HepG2 (cell line): Measurements from ENCODE around the gene TTC31. TPM values are rescaled to one million over a fixed set of nuclear protein-coding genes. Genes with fewer than 3 reads are reported as not detected.

Source experiments
- AKAP8 ChIP-seq: sonication (generic); formaldehyde crosslinking; IDR thresholded peaks from 2 replicates; pipeline ENCODE4 v1.5.1; 2020; ENCODE audit warnings: mild to moderate bottlenecking, missing genetic modification reagents
- CCAR2 ChIP-seq: fragments of 200-400 bp; formaldehyde crosslinking; optimal IDR thresholded peaks from 2 replicates; pipeline ENCODE3; 2018; ENCODE audit warnings: low read depth, mild to moderate bottlenecking, low read length, moderate library complexity
- ELF1 ChIP-seq: sonication (generic); formaldehyde crosslinking; IDR thresholded peaks from 2 replicates; pipeline ENCODE4 v1.4.0; 2020; ENCODE audit warnings: missing genetic modification reagents
- FOSL1 ChIP-seq: sonication (generic); formaldehyde crosslinking; IDR thresholded peaks from 2 replicates; pipeline ENCODE4 v1.9.0; 2021; ENCODE audit warnings: missing genetic modification reagents, borderline replicate concordance
- HOXD1 ChIP-seq: sonication (generic); formaldehyde crosslinking; IDR thresholded peaks from 2 replicates; pipeline ENCODE4 v1.5.0; 2020; ENCODE audit warnings: missing genetic modification reagents
- JUN ChIP-seq: sonication (generic); formaldehyde crosslinking; IDR thresholded peaks from 2 replicates; pipeline ENCODE4 v1.4.0; 2020; ENCODE audit warnings: mild to moderate bottlenecking, missing genetic modification reagents
- KLF9 ChIP-seq: IDR thresholded peaks from 2 replicates; pipeline ENCODE4 v1.6.1; 2016; ENCODE audit warnings: low read depth
- KMT2B ChIP-seq: IDR thresholded peaks from 2 replicates; pipeline ENCODE4 v1.6.1; 2016; ENCODE audit warnings: missing genetic modification reagents, missing compliant biosample characterization
- NAIF1 ChIP-seq: sonication (generic); formaldehyde crosslinking; IDR thresholded peaks from 2 replicates; pipeline ENCODE4 v1.5.0; 2020; ENCODE audit warnings: mild to moderate bottlenecking, missing genetic modification reagents, borderline replicate concordance
- PAWR ChIP-seq: sonication (generic); formaldehyde crosslinking; IDR thresholded peaks from 2 replicates; pipeline ENCODE4 v1.4.0; 2020; ENCODE audit warnings: missing genetic modification reagents, mild to moderate bottlenecking, borderline replicate concordance
- PHF8 ChIP-seq: sonication (generic); formaldehyde crosslinking; IDR thresholded peaks from 2 replicates; pipeline ENCODE4 v1.5.0; 2020; ENCODE audit warnings: missing genetic modification reagents
- RAD51 ChIP-seq: fragments of 450-650 bp; IDR thresholded peaks from 2 replicates; pipeline ENCODE4 v1.6.1; 2016; ENCODE audit warnings: borderline replicate concordance
- RORA ChIP-seq: sonication (generic); formaldehyde crosslinking; IDR thresholded peaks from 2 replicates; pipeline ENCODE4 v1.5.0; 2020; ENCODE audit warnings: mild to moderate bottlenecking, missing genetic modification reagents, moderate library complexity
- SNAI1 ChIP-seq: sonication (generic); formaldehyde crosslinking; IDR thresholded peaks from 2 replicates; pipeline ENCODE4 v1.5.0; 2020; ENCODE audit warnings: mild to moderate bottlenecking, missing genetic modification reagents, borderline replicate concordance
- TP53 ChIP-seq: sonication (generic); formaldehyde crosslinking; conservative IDR thresholded peaks from 2 replicates; pipeline ENCODE4 v1.4.0; 2020; ENCODE audit warnings: missing genetic modification reagents
- YEATS2 ChIP-seq: sonication (generic); formaldehyde crosslinking; IDR thresholded peaks from 2 replicates; pipeline ENCODE4 v1.4.0; 2020; ENCODE audit warnings: missing genetic modification reagents, borderline replicate concordance
- ZFX ChIP-seq: sonication (generic); formaldehyde crosslinking; IDR thresholded peaks from 2 replicates; pipeline ENCODE4 v1.4.0; 2020; ENCODE audit warnings: mild to moderate bottlenecking, low read depth, missing genetic modification reagents, moderate library complexity
- ZNF432 ChIP-seq: sonication (generic); formaldehyde crosslinking; IDR thresholded peaks from 2 replicates; pipeline ENCODE4 v1.5.0; 2020; ENCODE audit warnings: missing genetic modification reagents, mild to moderate bottlenecking, borderline replicate concordance
- ZNF512 ChIP-seq: sonication (generic); formaldehyde crosslinking; IDR thresholded peaks from 2 replicates; pipeline ENCODE4 v1.4.0; 2020; ENCODE audit warnings: mild to moderate bottlenecking, missing genetic modification reagents
- ZNF841 ChIP-seq: sonication (generic); formaldehyde crosslinking; IDR thresholded peaks from 2 replicates; pipeline ENCODE4 v1.8.1; 2023; ENCODE audit warnings: missing genetic modification reagents, borderline replicate concordance
- ZSCAN20 ChIP-seq: sonication (generic); formaldehyde crosslinking; IDR thresholded peaks from 2 replicates; pipeline ENCODE4 v1.4.0; 2020; ENCODE audit warnings: missing genetic modification reagents, mild to moderate bottlenecking, borderline replicate concordance
- polyA plus RNA-seq, 8 experiments: library from polyadenylated mRNA; depleted of rRNA in 3 of 8; stranded (reverse) in 7 of 8; unstranded in 1 of 8; fragments of >200 nt; fragmentation: Illumina TruSeq in 4 of 8; extraction: Trizol in 4 of 8; gene quantifications; 2 replicates each; pipeline versions ENCODE4 v1.2.1 to v1.2.3, GENCODE V29; 2011 to 2016; ENCODE audit warnings: low read depth in 4 of 8, missing spikeins in 1 of 8, mixed read lengths in 1 of 8; ENCODE audit not compliant: insufficient read depth in 1 of 8
- total RNA-seq, 5 experiments: library from RNA; depleted of rRNA; stranded (reverse); fragments of >200 nt; fragmentation: Illumina TruSeq; extraction: Trizol; gene quantifications; 2 replicates each; pipeline ENCODE4 v1.2.3, GENCODE V29; 2016; ENCODE audit warnings: low read depth in 1 of 5
- TF ChIP-seq, protein P1 (sequence below): conservative IDR thresholded peaks from 2 replicates; pipeline ENCODE4 v1.6.1; 2018; ENCODE audit warnings: missing genetic modification reagents
- TF ChIP-seq, protein P2 (sequence below): sonication (generic); formaldehyde crosslinking; IDR thresholded peaks from 2 replicates; pipeline ENCODE4 v1.4.0; 2020; ENCODE audit warnings: missing genetic modification reagents, mild to moderate bottlenecking, borderline replicate concordance

The TTC31 gene
- total and polyA plus RNA-seq, 2 of the 13 experiments (the other 11 are each of a cell fraction or from before 2014, with no cell fraction given) = 28.3 to 39.5 TPM

DNA sequence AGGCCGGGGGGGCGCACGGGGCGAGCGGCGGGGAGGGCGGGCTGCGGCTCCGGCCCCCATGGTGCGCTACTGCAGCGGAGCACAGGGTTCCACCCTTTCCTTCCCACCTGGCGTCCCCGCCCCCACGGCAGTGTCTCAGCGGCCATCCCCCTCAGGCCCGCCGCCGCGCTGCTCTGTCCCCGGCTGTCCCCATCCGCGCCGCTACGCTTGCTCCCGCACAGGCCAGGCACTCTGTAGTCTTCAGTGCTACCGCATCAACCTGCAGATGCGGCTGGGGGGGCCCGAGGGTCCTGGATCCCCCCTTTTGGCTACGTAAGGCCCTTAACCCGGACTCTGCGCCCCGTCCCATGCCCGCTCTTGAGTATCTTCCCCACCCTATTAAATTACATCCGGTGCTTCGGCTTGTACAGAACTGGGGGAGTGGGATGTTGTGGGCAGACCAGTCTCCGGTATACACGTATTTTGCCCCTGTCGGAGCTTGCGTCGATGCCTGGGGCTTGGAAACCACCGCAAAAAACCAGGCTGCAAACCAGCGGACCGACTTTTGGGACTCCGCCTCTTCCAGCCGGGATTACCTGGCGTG, 25.2 kb upstream of the TTC31 start (continued):
- TF ChIP-seq ZFX (peak; percentile 90), PHF8 (peak; percentile 82), HOXD1 (CRISPR knock-in tag) (peak; percentile 66; the same call in 1 of the 2 replicates), CCAR2 (no peak), JUN (CRISPR knock-in tag) (peak; percentile 70), RORA (CRISPR knock-in tag) (no peak), YEATS2 (CRISPR knock-in tag) (peak; percentile 47; the same call in 1 of the 2 replicates), FOSL1 (CRISPR knock-in tag) (no peak), ZNF512 (no peak), RAD51 (no peak), KLF9 (CRISPR knock-in tag) (no peak), ELF1 (no peak; the same call in 1 of the 2 replicates), TP53 (CRISPR knock-in tag) (no peak), ZNF841 (CRISPR knock-in tag) (no peak), PAWR (CRISPR knock-in tag) (0 out of 2 replicates have a peak, but pooled peaks have one; percentile 34), KMT2B (CRISPR knock-in tag) (no peak), SNAI1 (CRISPR knock-in tag) (0 out of 2 replicates have a peak, but pooled peaks have one; percentile 58), NAIF1 (CRISPR knock-in tag) (no peak), ZSCAN20 (CRISPR knock-in tag) (peak; percentile 75; the same call in 1 of the 2 replicates), ZNF432 (CRISPR knock-in tag) (no peak; the same call in 1 of the 2 replicates), AKAP8 (CRISPR knock-in tag) (no peak; the same call in 1 of the 2 replicates)
- TF ChIP-seq, protein P1, sequence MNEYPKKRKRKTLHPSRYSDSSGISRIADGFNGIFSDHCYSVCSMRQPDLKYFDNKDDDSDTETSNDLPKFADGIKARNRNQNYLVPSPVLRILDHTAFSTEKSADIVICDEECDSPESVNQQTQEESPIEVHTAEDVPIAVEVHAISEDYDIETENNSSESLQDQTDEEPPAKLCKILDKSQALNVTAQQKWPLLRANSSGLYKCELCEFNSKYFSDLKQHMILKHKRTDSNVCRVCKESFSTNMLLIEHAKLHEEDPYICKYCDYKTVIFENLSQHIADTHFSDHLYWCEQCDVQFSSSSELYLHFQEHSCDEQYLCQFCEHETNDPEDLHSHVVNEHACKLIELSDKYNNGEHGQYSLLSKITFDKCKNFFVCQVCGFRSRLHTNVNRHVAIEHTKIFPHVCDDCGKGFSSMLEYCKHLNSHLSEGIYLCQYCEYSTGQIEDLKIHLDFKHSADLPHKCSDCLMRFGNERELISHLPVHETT (CRISPR knock-in tag) = no peak
- TF ChIP-seq, protein P2, sequence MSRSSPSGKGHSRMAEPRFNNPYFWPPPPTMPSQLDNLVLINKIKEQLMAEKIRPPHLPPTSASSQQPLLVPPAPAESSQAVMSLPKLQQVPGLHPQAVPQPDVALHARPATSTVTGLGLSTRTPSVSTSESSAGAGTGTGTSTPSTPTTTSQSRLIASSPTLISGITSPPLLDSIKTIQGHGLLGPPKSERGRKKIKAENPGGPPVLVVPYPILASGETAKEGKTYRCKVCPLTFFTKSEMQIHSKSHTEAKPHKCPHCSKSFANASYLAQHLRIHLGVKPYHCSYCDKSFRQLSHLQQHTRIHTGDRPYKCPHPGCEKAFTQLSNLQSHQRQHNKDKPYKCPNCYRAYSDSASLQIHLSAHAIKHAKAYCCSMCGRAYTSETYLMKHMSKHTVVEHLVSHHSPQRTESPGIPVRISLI (CRISPR knock-in tag) = peak; percentile 47; the same call in 1 of the 2 replicates
